Parathyroid adenoma (tissue), 2 donors: ENCODE measurements around the gene PPP1R14B.

ENCODE experiments used
- H2AFZ ChIP-seq: fragments of 300-600 bp; sonication (generic); one replicate; pipeline ENCODE4 v1.7.0; 2017; ENCODE audit warnings: antibody characterized with exemption, mild to moderate bottlenecking
- H3K27ac ChIP-seq: fragments of 300-600 bp; sonication (generic); one replicate; pipeline ENCODE4 v1.7.0; 2017
- H3K27me3 ChIP-seq: fragments of 300-600 bp; sonication (generic); one replicate; pipeline ENCODE4 v1.7.0; 2017; ENCODE audit warnings: low read length; ENCODE audit not compliant: control insufficient read depth, insufficient read depth
- H3K36me3 ChIP-seq: fragments of 300-600 bp; sonication (generic); one replicate; pipeline ENCODE4 v1.7.0; 2017; ENCODE audit warnings: low read length; ENCODE audit not compliant: control insufficient read depth, insufficient read depth
- H3K4me1 ChIP-seq: fragments of 300-600 bp; sonication (generic); one replicate; pipeline ENCODE4 v1.7.0; 2017; ENCODE audit warnings: control low read depth
- H3K4me2 ChIP-seq: fragments of 300-600 bp; sonication (generic); one replicate; pipeline ENCODE4 v1.7.0; 2017; ENCODE audit warnings: low read length
- H3K4me3 ChIP-seq: fragments of 300-600 bp; sonication (generic); one replicate; pipeline ENCODE4 v1.7.0; 2017; ENCODE audit warnings: low read depth, low read length
- H3K79me2 ChIP-seq: fragments of 300-600 bp; sonication (generic); one replicate; pipeline ENCODE4 v1.7.0; 2017; ENCODE audit warnings: control low read depth
- H3K9ac ChIP-seq: fragments of 300-600 bp; sonication (generic); one replicate; pipeline ENCODE4 v1.7.0; 2017; ENCODE audit warnings: mild to moderate bottlenecking
- H3K9me3 ChIP-seq: fragments of 300-600 bp; sonication (generic); one replicate; pipeline ENCODE4 v1.7.0; 2017; ENCODE audit warnings: low read length; ENCODE audit not compliant: control insufficient read depth
- TF ChIP-seq, protein P1 (sequence below): fragments of 300-600 bp; sonication (generic); IDR thresholded peaks from one replicate; pipeline ENCODE4 v1.7.0; 2017; ENCODE audit warnings: antibody characterized with exemption, mild to moderate bottlenecking
- donor health status: primary hyperparathyroidism.

Gene PPP1R14B

DNA sequence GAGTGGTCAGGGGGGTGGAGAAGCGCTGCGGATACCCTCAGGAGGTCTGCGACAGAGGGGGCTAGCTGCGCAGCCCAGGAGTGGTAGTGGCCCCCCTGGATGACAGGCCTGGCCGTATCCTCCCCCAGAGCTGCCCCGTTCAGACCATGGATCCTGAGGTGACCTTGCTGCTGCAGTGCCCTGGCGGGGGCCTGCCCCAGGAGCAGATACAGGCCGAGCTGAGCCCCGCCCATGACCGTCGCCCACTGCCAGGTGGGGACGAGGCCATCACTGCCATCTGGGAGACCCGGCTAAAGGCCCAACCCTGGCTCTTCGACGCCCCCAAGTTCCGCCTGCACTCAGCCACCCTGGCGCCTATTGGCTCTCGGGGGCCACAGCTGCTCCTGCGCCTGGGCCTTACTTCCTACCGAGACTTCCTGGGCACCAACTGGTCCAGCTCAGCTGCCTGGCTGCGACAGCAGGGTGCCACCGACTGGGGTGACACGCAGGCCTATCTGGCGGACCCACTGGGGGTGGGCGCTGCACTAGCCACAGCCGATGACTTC, 20.2 kb downstream of the PPP1R14B start:
- no peaks in the 10 kb centered on the region for H3K79me2 ChIP-seq
- TF ChIP-seq, protein P1, sequence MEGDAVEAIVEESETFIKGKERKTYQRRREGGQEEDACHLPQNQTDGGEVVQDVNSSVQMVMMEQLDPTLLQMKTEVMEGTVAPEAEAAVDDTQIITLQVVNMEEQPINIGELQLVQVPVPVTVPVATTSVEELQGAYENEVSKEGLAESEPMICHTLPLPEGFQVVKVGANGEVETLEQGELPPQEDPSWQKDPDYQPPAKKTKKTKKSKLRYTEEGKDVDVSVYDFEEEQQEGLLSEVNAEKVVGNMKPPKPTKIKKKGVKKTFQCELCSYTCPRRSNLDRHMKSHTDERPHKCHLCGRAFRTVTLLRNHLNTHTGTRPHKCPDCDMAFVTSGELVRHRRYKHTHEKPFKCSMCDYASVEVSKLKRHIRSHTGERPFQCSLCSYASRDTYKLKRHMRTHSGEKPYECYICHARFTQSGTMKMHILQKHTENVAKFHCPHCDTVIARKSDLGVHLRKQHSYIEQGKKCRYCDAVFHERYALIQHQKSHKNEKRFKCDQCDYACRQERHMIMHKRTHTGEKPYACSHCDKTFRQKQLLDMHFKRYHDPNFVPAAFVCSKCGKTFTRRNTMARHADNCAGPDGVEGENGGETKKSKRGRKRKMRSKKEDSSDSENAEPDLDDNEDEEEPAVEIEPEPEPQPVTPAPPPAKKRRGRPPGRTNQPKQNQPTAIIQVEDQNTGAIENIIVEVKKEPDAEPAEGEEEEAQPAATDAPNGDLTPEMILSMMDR, result no peak
- peak overlapping the region; percentile 67 for H3K27ac ChIP-seq
- peaks cover 7% of the 10 kb centered on the region for H3K4me1 ChIP-seq
- H3K36me3 ChIP-seq, result no peaks in the 10 kb centered on the region
- H3K9ac ChIP-seq, result peak overlapping the region; percentile 1
- no peaks in the 10 kb centered on the region for H3K27me3 ChIP-seq
- H2AFZ ChIP-seq, result peak overlapping the region; percentile 84
- no peaks in the 10 kb centered on the region for H3K9me3 ChIP-seq
- H3K4me3 ChIP-seq, result peak overlapping the region; percentile 85
- peak overlapping the region; percentile 94 for H3K4me2 ChIP-seq

DNA sequence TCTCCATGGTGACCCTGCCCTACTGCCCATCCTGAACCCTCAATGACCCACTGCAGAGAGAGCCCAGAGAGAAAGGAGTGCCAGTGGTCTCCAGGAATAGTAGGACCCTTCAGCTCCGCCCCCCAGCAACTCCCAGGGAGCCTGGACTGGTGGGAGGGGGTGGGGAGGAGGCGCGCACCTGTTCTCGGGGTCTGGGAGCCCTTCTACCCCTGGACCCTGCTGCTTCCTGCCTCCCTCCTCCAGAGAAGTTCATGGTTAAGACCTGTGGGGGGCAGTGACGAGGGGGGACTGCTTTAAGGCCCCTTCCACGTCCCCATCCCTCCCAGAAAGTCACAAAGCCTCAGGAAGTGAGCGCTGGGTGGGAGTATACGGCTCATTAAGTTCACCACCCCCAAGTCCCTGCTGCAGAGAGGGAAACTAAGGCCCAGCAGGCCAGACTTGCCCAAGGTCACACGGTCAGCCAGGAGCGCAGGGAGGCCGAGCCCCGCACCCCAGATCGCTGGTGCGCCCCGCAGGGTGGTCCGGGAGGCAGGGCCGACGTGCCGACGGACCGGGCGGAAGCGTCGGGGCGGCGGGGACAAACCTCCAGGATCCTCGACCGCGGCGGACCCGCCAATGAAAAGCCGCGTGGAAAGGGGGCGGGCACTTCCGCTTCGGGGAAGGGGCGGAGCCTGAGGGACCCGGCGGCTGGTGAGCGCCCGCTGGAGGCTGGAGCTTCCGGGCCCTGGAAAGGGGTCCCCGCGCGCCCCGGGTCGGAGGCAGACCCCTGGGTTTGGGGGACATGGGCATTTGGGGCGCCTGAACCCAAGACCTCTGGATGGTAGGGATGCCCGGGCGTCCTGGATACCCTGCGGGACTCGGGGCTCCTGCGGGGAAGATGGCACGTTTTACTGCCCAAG, 20.9 kb downstream of the PPP1R14B start, which contains the start of the genes NUDT22 and TRPT1:
NUDT22 (plus strand) TSS at position 667 of the 899 bp plus-strand sequence. CDS start 379 bp downstream, outside the sequence.
TRPT1 (minus strand) TSS at position 579 of the 899 bp plus-strand sequence; CDS start at position 253, 326 bp downstream.
- Histone ChIP-seq H3K4me2 (peak within 1 kb of the TSS; percentile 94), H3K79me2 (no peaks in the 10 kb centered on the region), H3K9me3 (no peaks in the 10 kb centered on the region), H3K9ac (peak within 1 kb of the TSS; percentile 53), H3K4me1 (peaks cover 7% of the 10 kb centered on the region), H3K36me3 (no peaks in the 10 kb centered on the region), H2AFZ (peak within 1 kb of the TSS; percentile 84), H3K4me3 (peak within 1 kb of the TSS; percentile 85), H3K27ac (peak within 1 kb of the TSS; percentile 67), H3K27me3 (no peaks in the 10 kb centered on the region)
- TF ChIP-seq, protein P1, result no peak

DNA sequence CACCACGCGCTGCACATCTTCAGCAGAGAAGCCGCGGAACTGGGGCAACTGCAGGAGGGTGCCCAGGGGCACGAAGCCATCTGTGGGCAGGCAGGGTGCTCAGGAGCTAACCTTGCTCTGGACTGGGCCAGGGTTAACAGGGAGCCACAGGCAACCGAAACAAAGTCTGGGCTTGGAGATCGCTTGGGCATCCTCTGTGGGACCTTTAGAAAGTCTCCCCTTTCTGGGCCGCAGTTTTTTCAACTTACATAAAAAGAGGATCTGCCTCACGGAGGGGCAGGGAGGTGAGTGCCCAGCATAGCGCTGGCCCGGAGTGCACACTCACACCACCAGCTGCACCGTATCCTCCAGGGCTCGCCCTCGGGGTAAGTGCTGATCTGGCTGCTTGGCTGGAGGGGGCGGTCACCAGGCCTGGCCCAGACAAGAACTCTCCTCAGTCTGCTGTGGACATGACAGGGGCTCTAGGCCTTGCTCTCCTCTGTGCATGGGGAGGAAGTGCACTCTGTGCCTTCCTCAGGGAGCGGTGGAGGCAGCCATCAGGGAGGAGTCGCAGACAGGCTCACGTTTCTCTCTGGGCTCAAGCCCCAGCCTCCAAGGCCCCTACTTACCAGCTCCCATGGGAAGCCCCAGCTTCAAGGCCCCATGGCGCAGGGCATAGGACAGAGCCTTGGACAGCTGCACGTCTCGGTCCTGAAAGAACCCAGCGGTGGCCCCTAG, 21.7 kb downstream of the PPP1R14B start:
- Histone ChIP-seq H3K79me2 (no peaks in the 10 kb centered on the region), H3K9me3 (no peaks in the 10 kb centered on the region), H3K27me3 (no peaks in the 10 kb centered on the region), H3K4me2 (peak overlapping the region; percentile 94), H3K4me3 (peak overlapping the region; percentile 85), H3K4me1 (peaks cover 7% of the 10 kb centered on the region), H3K27ac (no peak overlapping the region), H2AFZ (peak overlapping the region; percentile 84), H3K36me3 (no peaks in the 10 kb centered on the region), H3K9ac (no peak overlapping the region)
- TF ChIP-seq, protein P1, result no peak

DNA sequence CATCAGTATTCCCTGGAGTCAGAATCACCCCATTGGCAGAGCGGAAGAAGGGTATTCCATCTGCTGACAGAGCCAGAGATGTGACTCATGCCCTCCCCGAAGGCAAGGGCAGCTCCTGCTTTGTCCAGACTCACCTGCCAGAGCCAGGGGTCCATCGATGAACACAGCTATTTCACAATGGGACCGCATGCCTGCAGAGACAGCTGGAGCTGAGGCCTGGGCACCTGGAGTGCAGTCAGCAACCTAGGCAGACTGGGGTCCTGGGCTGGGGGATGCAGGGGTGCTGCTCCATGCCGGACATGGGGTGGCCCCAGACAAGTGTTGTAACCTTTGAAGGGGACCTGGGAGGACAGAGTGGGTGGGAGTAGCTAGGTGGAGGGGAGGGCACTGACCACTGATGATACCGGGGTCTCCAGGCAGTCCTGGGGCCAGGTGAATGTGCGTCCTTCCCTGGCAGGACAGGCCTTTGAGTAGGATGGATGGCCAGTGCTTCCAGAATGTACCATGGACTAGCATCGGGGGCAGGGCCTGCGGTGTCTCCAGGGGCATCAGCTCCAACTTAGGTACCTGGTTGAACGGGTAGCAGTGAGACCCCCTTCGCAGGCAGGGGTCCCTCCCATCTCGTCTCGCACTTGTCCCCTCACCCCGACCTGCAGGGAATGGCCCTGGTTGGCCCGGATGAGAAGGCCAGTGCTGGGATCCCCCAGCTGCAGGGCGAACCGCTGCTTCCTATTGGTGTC, 22.4 kb downstream of the PPP1R14B start:
- no peaks in the 10 kb centered on the region for H3K36me3 ChIP-seq
- no peaks in the 10 kb centered on the region for H3K79me2 ChIP-seq
- TF ChIP-seq, protein P1, result no peak
- no peak overlapping the region for H3K27ac ChIP-seq
- no peaks in the 10 kb centered on the region for H3K9me3 ChIP-seq
- peaks cover 7% of the 10 kb centered on the region for H3K4me1 ChIP-seq
- H3K27me3 ChIP-seq, result no peaks in the 10 kb centered on the region
- H2AFZ ChIP-seq, result no peak overlapping the region
- no peak overlapping the region for H3K4me3 ChIP-seq
- H3K4me2 ChIP-seq, result no peak overlapping the region
- no peak overlapping the region for H3K9ac ChIP-seq
